ENCODE results near the gene ZC3H12C.

The ZC3H12C gene

DNA sequence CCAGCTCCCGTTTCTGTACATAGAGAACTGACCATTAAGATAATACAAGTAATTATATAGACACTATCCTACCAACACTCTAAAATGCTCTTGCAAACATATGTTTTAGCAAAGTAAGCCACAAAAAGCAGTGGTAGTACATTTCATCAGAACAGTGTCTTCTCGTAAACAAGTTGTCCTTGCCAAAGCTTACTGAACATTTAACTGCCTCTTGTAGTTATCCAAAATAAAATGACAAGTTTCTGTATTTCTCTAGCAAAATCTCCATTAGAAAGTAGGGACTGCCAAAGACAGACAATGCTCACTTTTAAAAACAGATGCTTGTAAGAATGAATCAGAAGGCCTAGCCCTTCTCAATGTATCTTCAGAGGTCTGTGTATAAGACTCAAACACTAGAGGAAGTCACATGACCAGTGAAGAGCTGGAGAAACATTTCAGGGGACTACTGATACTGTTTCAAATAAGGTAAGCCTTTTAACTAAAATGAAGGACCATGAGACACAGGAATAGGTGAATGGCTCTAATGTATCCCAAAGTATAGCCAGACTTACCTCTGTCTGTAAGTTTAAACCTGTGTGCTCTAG, 7.8 kb upstream of the ZC3H12C start:
- TF ChIP-seq, protein P1, sequence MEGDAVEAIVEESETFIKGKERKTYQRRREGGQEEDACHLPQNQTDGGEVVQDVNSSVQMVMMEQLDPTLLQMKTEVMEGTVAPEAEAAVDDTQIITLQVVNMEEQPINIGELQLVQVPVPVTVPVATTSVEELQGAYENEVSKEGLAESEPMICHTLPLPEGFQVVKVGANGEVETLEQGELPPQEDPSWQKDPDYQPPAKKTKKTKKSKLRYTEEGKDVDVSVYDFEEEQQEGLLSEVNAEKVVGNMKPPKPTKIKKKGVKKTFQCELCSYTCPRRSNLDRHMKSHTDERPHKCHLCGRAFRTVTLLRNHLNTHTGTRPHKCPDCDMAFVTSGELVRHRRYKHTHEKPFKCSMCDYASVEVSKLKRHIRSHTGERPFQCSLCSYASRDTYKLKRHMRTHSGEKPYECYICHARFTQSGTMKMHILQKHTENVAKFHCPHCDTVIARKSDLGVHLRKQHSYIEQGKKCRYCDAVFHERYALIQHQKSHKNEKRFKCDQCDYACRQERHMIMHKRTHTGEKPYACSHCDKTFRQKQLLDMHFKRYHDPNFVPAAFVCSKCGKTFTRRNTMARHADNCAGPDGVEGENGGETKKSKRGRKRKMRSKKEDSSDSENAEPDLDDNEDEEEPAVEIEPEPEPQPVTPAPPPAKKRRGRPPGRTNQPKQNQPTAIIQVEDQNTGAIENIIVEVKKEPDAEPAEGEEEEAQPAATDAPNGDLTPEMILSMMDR (IDR thresholded peaks at IDR 0.05; ENCODE audit: low read depth, low read length), result no peak
- Histone ChIP-seq H3K9me3 (ENCODE audit: severe bottlenecking) (no peaks in the 10 kb centered on the region), H3K27ac (no peak overlapping the region), H3K27me3 (ENCODE audit: insufficient read depth, low read depth, severe bottlenecking) (no peaks in the 10 kb centered on the region), H3K36me3 (no peaks in the 10 kb centered on the region), H3K4me3 (ENCODE audit: low read depth, low read length) (no peak overlapping the region)
- DNase-seq, result no peak

DNA sequence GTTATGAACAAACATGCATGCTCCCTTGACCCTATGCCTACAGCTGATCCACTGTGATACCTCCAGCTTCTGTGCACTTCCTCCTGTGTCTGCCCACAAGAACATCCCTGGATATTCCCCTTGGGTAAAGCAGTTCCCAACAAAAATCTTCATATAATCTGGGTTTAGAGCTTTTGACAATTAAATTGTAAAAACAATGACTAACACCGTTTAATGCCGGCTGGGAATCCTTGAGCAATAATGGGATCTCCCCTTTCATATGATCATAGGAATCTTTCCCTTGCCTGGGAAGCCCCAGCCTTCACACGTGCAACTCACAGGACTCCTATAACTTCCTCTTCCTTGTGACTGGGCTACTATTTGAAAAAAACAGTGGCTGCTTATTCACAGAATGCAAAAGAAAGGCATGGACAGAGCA, 6.3 kb upstream of the ZC3H12C start:
- Histone ChIP-seq H3K4me3 (ENCODE audit: low read depth, low read length) (no peak overlapping the region), H3K27me3 (ENCODE audit: insufficient read depth, low read depth, severe bottlenecking) (no peaks in the 10 kb centered on the region), H3K27ac (no peak overlapping the region), H3K9me3 (ENCODE audit: severe bottlenecking) (no peaks in the 10 kb centered on the region), H3K36me3 (no peaks in the 10 kb centered on the region)
- TF ChIP-seq, protein P1 (IDR thresholded peaks at IDR 0.05; ENCODE audit: low read depth, low read length), result no peak
- no peak for DNase-seq

DNA sequence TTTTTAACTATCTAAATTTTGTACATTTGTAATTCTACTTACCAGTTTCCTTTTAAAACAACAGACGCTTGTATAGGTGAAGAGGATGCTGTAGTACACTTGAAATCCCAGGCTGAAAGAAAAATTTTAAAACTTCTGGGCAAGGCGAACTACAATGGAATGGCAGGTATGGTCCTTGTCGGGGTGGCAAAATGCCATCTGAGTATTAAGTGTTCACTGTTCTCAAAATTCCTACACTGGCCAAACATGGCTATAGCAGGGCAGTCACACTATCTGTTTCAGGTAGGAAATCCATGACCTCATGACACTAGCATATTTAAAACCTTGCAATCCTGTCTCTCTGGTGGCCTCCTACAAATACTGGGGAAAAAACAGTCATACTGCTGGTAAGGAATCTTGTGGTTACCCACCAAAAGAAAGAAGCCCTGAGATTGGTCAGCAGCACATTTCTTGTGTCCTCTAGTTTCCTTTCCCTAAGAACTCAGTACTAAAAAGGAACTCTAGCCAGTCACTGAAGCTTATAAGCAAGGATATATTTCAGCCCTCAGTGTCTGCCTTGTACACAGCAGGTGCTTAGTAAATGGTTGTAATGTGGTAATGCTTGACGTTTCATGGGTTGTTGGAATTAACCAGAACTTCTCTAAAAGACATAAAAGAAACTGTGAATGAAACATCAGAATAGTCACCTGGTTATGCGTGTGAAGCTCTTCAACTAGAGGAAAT, 5.2 kb upstream of the ZC3H12C start:
- H3K4me3 ChIP-seq (ENCODE audit: low read depth, low read length), result no peak overlapping the region
- DNase-seq, result no peak

DNA sequence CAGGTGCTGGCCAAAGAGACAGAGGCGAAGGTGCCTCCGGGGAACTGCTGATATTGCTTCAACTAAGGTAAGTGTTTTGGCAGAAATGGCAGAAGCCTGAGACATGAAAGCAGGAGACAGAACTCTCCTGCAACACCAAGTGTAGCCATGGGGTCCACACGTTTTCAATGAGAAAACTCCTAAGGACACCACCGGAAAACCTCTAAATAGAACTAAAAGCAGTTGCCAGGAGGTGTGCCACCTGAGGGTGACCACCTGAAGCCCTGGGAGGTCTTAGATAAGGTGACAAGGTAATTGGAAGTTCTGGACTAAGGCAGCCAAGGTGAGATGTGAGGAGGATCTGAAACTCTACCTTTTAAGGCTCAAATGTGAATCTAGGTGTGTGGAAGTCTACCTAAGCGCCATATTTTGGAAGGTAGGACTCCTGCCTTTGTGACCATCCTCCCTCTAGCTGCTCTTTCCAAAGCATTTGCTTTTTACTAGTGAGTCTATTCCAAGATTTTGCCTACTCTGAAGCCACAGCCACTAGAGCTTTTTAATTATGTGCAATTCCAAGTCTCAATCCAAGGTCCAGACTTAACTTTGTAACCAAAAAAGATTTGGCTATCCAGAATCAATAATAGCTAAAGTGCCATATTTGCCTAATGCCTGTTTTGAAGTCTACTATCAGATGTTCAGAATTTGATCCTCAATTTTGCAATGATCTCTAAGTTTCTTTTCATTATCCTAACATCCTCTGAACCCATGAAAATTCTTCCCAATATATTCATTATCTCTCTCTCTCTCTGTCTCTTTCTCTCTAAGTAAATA, 4.5 kb upstream of the ZC3H12C start:
- Histone ChIP-seq H3K27me3 (ENCODE audit: insufficient read depth, low read depth, severe bottlenecking) (no peaks in the 10 kb centered on the region), H3K36me3 (no peaks in the 10 kb centered on the region), H3K4me3 (ENCODE audit: low read depth, low read length) (no peak overlapping the region), H3K27ac (no peak overlapping the region), H3K9me3 (ENCODE audit: severe bottlenecking) (no peaks in the 10 kb centered on the region)
- DNase-seq, result no peak
- TF ChIP-seq, protein P1 (IDR thresholded peaks at IDR 0.05; ENCODE audit: low read depth, low read length), result no peak

More for the DNA sequence above, 5.2 kb upstream of the ZC3H12C start:
- no peaks in the 10 kb centered on the region for H3K27me3 ChIP-seq (ENCODE audit: insufficient read depth, low read depth, severe bottlenecking)
- H3K36me3 ChIP-seq, result no peaks in the 10 kb centered on the region
- TF ChIP-seq, protein P1 (IDR thresholded peaks at IDR 0.05; ENCODE audit: low read depth, low read length), result no peak
- no peaks in the 10 kb centered on the region for H3K9me3 ChIP-seq (ENCODE audit: severe bottlenecking)
- H3K27ac ChIP-seq, result no peak overlapping the region

DNA sequence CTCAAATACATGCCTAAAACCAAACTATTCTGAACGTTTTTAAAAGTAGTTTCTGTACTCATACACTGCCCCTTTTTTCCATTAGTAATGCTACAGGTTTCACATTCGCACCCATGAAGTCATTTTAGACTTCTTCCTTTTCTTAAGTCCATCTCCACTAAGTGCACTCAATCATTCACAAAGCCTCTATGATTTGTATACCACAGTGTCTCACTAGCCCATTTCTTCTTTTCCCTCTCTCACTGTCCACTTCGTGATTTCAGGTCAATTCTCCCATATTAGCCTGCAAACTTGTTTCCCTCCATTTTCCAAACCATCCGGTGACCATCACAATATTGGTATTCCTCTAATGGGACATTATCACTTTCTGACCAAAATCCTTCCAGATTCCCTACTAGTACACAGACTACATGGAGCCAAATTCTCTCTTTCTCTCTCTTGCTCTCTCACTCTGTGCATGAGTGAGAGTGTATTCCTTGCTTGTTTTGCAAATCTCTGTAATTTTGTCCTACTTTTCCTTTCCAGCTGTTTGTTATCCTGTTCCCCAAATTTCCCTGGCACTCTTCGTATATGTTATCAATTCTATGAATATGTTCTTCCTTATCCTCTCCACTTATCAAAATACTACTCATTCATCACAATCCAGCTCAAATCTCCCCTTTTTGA, 3.4 kb upstream of the ZC3H12C start:
- Histone ChIP-seq H3K9me3 (ENCODE audit: severe bottlenecking) (no peaks in the 10 kb centered on the region), H3K27me3 (ENCODE audit: insufficient read depth, low read depth, severe bottlenecking) (no peaks in the 10 kb centered on the region), H3K27ac (no peak overlapping the region), H3K36me3 (no peaks in the 10 kb centered on the region), H3K4me3 (ENCODE audit: low read depth, low read length) (no peak overlapping the region)
- no peak for DNase-seq
- TF ChIP-seq, protein P1 (IDR thresholded peaks at IDR 0.05; ENCODE audit: low read depth, low read length), result no peak
